GM19463 (cell line): ENCODE data around the gene ABI2.
A peak's percentile ranks its signal among the peaks of the same experiment; 100 is the strongest.
"Not testable (repeated sequence)": the region's sequence is repeated elsewhere in the genome, so short reads cannot be mapped to it uniquely, and the experiment has no call there.

ENCODE experiments used
- ATAC-seq: cut with Tn5 transposase; IDR thresholded peaks from one replicate; pipeline ENCODE4 v1.9.1; 2021; ENCODE audit warnings: mild to moderate bottlenecking, moderate library complexity; ENCODE audit not compliant: unreplicated experiment

ABI2 gene

GRCh38 chr2:203327901-203328759, at the start of gene ABI2:
Gene ABI2, plus strand, starts transcription at chr2:203328394. Its CDS starts 121 bp downstream, at chr2:203328515.
- peak; percentile 71 for ATAC-seq

GRCh38 chr2:203279288-203279687, 48.9 kb upstream of the ABI2 start:
- no peak for ATAC-seq

- no peak for ATAC-seq
Observed at GRCh38 chr2:203280428-203281064, 47.6 kb upstream of the ABI2 start.

DNA sequence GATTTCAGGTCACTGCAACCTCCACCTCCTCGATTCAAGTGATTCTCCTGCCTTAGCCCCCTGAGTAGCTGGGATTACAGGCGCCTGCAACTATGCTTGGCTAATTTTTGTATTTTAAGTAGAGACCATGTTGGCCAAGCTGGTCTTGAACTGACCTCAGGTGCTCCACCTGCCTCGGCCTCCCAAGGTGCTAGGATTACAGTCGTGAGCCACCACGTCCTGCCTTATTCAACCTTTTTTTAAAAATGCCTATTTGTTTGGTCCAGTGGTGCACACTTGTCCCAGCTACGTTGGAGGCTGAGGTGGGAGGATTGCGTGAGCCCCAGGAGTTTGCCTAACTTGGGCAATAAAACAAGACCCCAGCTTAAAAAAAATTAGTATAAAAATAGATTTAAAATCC, 46.1 kb upstream of the ABI2 start:
- ATAC-seq = no peak

DNA sequence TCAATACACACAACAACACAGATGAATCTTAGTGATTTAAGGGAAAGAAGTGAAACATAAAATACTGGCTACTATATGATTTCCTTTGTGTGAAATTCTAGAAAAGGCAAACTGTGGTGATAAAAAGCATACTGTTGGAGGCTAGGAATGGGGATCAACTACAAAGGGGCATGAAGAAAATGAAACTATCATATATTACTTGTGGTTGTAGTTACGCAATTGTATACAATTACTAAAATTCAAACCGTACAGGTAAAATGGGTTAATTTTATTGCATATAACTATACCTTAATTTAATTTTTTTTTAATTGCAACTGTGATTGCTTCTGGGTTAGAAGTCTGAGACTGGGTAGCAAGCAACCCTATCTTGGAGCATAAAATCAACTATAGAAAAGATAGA, 41.7 kb upstream of the ABI2 start:
- ATAC-seq = no peak

GRCh38 chr2:203301667-203302066, 26.5 kb upstream of the ABI2 start:
- ATAC-seq = no peak

- ATAC-seq = not testable (repeated sequence)
Observed at GRCh38 chr2:203302586-203302985, 25.6 kb upstream of the ABI2 start.

DNA sequence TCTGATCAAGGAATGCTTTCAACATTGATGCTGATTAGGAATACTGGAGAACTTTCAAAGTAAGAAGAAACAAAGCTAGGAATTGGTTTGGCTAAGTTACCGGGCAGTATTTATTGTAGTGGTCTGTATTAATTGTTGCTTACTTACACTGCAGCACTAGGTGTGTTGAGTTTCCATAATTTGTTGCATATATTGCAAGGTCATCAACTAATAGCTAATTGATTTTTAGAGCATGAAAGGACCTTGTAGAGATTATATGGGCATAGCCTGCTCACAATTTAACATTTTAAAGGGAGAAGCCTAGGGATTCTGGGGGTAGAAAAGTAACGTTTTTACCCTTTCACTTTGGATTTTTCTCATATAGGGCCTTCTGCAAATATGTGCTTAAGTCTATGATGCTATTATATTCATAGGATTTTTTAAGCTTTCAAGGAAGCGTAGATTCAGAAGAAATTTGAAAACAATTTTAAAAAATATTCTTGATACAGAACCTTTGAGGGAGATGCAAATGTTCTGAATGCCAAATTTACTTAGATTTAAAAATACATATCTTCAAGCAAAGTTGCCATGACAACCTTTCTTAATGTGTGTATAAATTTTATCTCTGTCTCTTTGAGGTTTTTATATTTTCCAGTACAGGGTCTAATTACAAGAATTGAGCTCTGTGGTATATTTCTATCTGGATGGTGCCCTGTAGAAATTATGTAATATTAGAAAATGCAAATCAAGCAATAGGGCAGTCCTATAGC, 17.3 kb upstream of the ABI2 start:
- ATAC-seq = no peak

- ATAC-seq = no peak
Observed at GRCh38 chr2:203326356-203326755, 1.8 kb upstream of the ABI2 start.

DNA sequence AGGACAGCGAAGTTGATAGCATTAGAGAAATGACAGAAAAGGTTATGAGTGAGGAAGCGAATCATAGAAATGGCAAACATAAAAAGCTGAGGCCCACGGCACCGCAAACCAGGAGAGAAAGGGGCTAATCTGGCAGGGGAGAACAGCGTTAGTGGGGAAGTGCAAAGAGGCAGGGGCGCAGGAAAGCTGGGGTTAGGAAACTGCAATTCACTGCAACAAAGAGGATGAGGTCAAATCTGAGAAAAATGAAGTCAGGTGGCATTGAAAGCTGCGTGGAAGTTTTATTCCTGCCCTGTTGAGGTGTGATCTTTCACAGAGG, 653 bp upstream of the ABI2 start:
- ATAC-seq = no peak

GRCh38 chr2:203328760-203329540, 756 bp downstream of the ABI2 start:
- ATAC-seq = peak; percentile 47

- ATAC-seq = no peak
Observed at GRCh38 chr2:203330434-203330833, 2.2 kb downstream of the ABI2 start.

DNA sequence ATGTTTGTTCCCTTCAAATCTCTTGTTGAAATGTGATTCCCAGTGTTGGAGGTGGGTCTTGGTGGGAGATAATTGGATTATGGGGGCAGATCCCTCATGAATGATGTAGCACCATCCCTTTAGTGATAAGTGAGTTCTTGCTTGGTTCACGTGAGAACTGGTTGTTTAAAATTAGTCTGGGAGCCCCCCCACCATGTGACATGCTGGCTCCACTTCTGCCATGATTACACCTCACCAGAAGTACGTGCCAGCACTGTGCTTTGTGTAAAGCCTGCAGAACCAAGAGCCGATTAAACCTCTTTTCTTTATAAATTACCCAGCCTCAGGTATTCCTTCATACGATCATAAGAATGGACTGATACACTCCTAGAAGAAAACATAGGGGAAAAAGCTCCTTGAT, 10.1 kb downstream of the ABI2 start:
- no peak for ATAC-seq

DNA sequence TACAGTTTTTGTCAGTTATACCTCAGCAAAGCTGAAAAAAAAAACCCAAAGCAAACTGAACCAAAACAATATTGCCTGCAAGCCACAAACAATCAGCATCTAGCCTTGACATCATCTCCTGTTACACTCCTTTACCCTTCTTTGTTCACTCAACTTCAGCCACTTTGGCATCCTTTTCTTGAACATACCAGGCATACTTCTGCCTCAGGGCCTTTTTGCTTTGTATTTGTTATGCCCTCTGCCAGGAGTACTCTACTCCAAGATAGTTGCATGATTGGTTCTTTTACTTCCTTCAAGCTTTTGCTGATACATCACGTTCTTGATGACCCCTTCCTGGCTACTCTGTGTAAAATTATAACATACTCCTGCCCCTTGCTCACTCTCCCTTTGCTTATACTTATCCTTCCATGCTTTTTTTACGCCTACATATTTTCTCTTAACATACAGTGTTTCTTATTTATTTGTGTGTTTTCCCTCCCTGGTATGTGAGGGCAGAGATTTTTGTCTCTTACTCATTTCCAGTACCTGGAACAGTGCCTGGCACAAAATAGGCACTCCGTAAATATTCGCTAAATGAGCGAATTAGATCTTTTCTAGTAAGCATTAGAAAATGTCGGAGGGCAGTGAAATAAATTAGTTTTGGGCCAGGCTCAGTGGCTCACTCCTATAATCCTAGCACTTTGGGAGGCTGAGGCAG, 12.7 kb downstream of the ABI2 start:
- no peak for ATAC-seq

- ATAC-seq = no peak
Observed at GRCh38 chr2:203341741-203342310, 13.6 kb downstream of the ABI2 start.

- not testable (repeated sequence) for ATAC-seq
Observed at GRCh38 chr2:203342374-203342773, 14.2 kb downstream of the ABI2 start.

GRCh38 chr2:203344667-203345066, 16.5 kb downstream of the ABI2 start:
- no peak for ATAC-seq

DNA sequence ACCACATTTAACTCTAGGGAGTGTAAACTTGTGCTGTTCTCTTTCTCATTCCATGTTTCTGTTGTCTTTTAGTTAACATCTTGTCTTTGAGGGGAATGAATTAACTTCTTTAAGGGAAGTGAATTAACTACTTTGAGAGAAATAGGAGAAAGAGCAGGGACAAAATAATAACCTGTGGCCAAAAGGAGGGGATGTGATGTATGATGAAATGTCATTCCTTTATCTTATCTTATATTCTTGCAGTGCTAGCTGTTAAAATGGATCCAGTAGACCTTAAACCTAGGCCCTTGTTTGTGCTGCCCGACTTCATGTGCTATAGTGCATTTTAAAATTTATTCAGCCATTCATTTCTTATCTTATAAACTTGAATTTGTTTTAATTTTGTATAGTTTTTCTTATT, 18.4 kb downstream of the ABI2 start:
- no peak for ATAC-seq

- no peak for ATAC-seq
Observed at GRCh38 chr2:203347375-203347774, 19.2 kb downstream of the ABI2 start.

DNA sequence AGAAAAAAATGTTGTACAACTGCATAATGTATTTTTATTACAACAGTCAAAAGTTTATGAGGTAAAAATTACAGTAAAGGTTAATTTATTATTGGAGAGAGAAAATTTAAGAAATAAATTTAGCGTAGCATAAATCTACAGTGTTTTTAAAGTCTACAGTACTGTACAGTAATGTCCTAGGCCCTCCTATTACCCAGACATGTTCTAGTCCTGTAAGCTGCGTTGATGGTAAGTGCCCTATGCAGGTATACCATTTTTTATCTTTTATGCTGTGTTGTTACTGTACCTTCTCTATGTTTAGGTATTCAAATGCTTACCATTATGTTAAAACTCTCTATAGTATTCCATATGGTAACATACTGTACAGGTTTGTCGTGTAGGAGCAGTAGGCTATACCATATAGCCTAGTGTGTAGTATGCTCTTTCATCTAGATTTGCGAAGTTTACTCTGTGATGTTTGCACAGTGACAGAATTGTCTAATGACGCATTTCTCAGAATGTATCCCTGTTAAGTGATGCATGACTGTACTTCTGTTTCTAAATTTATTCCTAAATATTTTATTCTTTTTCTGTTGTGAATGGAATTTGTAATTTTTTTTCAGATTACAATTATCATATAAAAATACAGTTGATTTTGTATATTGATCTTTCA, 24.5 kb downstream of the ABI2 start:
- ATAC-seq = no peak
